Ascending aorta (tissue), 2 donors: ENCODE data around the gene SDK1. TPM values are rescaled to one million over a fixed set of nuclear protein-coding genes. Genes with fewer than 3 reads are reported as not detected.
A peak's percentile ranks its signal among the peaks of the same experiment; 100 is the strongest.

ENCODE experiments used
- DNase-seq, 2 donors: peaks; one replicate each; pipeline ENCODE4 v3.0.0-alpha.2; 2019; ENCODE audit warnings: low spot score in 2 of 2
- H3K27ac ChIP-seq, 2 donors: fragments of 200-600 bp; sonication (generic); one replicate each; pipeline ENCODE4 v1.5.1; 2016 to 2017; ENCODE audit warnings: mild to moderate bottlenecking in 1 of 2
- H3K27me3 ChIP-seq: fragments of 200-600 bp; sonication (generic); one replicate; pipeline ENCODE4 v1.5.1; 2017
- H3K36me3 ChIP-seq, 2 donors: fragments of 200-600 bp; sonication (generic); one replicate each; pipeline ENCODE4 v1.5.1; 2016
- H3K4me1 ChIP-seq, 2 donors: fragments of 200-600 bp; sonication (generic); one replicate each; pipeline ENCODE4 v1.5.1; 2016 to 2017; ENCODE audit warnings: mild to moderate bottlenecking in 1 of 2
- H3K4me3 ChIP-seq, 2 donors: fragments of 200-600 bp; sonication (generic); one replicate each; pipeline ENCODE4 v1.5.1; 2016 to 2017; ENCODE audit warnings: mild to moderate bottlenecking in 1 of 2
- H3K9me3 ChIP-seq, 2 donors: fragments of 200-600 bp; sonication (generic); one replicate each; pipeline ENCODE4 v1.5.1; 2016
- intact Hi-C: fragments of 100-400 bp; cut with DNase I; formaldehyde crosslinking; loops from one replicate; pipeline ENCODE4 v1.15.1; 2023
- total RNA-seq: library from RNA; depleted of rRNA; stranded (reverse); fragments of >200 nt; gene quantifications from one replicate; pipeline ENCODE4 v1.1.0, GENCODE V29; 2016
- TF ChIP-seq, protein P1 (sequence below), 3 experiments: fragments of 200-600 bp in 2 of 3; fragments of 450-650 bp in 1 of 3; sonication (generic) in 2 of 3; IDR thresholded peaks; one replicate each; pipeline ENCODE4 v1.5.1; 2016 to 2019; ENCODE audit warnings: antibody characterized with exemption in 3 of 3, mild to moderate bottlenecking in 1 of 3, moderate library complexity in 1 of 3

SDK1 gene
- total RNA-seq, 1 donor from 2014 or later, result 13.3 TPM

DNA sequence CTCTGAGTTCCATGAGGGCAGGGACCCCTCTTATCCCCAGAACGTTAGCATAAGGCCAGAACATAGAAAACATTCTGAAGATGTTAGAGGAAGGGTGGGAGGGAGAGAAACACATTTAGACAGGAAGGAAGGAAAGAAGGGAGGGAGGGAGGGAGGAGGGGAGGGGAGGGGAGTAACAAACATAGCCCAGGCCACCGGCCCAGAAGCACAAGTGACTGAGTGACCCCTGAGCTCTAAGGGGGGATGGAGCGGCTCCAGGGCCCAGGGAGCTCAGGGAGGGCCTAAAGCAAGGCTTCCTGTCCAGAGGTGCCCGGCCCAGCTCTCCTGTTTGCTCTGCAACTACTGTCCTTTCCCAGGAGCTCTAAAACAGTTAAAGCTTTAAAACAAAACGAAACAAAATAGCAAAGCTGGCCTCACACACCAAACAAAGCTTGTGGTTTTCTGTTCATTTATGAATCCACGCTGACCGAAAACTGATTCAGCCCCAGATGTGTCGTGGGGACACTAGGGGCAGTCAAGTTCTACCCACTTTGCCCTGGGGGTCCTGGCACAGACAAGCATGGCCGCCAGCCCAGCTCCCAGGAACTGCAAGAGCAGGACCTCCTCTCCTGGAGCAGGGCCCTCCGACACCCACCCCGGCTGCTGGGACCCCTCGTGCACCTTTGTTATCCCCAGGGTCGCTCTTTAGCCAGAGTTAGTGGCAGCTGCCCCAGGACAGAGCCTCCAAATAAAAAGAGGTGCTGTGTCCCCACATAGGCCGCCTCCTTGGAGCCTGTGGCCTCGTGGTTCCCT lies 884.9 kb downstream of the SDK1 start:
- intact Hi-C loops, result no loop called here
- H3K4me1 ChIP-seq, result peaks cover 0 to 7% of the 10 kb centered on the region in 2 donors
- TF ChIP-seq, protein P1, sequence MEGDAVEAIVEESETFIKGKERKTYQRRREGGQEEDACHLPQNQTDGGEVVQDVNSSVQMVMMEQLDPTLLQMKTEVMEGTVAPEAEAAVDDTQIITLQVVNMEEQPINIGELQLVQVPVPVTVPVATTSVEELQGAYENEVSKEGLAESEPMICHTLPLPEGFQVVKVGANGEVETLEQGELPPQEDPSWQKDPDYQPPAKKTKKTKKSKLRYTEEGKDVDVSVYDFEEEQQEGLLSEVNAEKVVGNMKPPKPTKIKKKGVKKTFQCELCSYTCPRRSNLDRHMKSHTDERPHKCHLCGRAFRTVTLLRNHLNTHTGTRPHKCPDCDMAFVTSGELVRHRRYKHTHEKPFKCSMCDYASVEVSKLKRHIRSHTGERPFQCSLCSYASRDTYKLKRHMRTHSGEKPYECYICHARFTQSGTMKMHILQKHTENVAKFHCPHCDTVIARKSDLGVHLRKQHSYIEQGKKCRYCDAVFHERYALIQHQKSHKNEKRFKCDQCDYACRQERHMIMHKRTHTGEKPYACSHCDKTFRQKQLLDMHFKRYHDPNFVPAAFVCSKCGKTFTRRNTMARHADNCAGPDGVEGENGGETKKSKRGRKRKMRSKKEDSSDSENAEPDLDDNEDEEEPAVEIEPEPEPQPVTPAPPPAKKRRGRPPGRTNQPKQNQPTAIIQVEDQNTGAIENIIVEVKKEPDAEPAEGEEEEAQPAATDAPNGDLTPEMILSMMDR (IDR thresholded peaks at IDR 0.05), result no peak
- no peak overlapping the region for H3K27ac ChIP-seq
- no peak overlapping the region for H3K4me3 ChIP-seq
- H3K27me3 ChIP-seq, result no peaks in the 10 kb centered on the region
- H3K9me3 ChIP-seq, result no peaks in the 10 kb centered on the region
- no peaks in the 10 kb centered on the region for H3K36me3 ChIP-seq
- no peak for DNase-seq

DNA sequence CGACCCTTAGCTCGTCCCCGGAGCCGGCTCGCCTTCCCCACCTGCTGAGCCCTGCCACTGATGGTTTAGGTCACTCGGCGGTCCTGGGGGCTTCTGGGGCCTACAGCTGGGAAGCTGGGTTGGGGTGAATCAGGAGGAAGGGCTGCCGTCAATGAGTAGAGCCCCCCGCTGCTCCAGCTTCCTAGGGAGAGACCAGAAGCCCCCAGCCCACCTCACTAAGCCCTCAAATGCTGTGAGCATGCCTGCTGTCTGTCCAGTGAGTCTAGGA lies 885.4 kb downstream of the SDK1 start:
- Histone ChIP-seq H3K27ac (no peak overlapping the region), H3K36me3 (no peaks in the 10 kb centered on the region), H3K9me3 (no peaks in the 10 kb centered on the region), H3K4me1 (peaks cover 0 to 7% of the 10 kb centered on the region in 2 donors), H3K27me3 (no peaks in the 10 kb centered on the region), H3K4me3 (no peak overlapping the region)
- intact Hi-C loops, result no loop called here
- TF ChIP-seq, protein P1 (IDR thresholded peaks at IDR 0.05), result no peak
- DNase-seq, result no peak

DNA sequence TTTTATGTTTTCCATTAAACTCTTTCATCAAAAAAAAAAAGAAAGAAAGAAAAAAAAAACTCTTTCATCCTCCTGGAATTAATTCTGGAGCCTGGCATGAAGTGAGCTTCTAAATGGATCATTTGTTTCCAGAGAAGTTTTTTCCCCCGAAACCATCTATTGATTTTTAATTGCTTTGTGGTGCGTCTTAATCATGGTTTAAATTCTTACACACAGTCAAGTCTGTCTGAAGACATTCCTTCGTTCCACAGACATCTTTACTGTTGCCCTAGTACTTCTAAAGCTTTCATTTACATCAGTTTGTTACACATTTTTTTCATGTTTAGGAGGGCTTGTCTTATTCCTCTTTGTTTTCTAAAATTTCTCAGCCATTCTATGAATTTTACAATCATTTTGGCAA lies 887.6 kb downstream of the SDK1 start:
- H3K36me3 ChIP-seq, result no peaks in the 10 kb centered on the region
- peaks cover 0 to 6% of the 10 kb centered on the region in 2 donors for H3K4me1 ChIP-seq
- TF ChIP-seq, protein P1 (IDR thresholded peaks at IDR 0.05), result no peak
- no peaks in the 10 kb centered on the region for H3K9me3 ChIP-seq
- peak overlapping the region in 1 of 2 donors; percentile 32 for H3K27ac ChIP-seq
- H3K4me3 ChIP-seq, result peak overlapping the region in 1 of 2 donors; percentile 14
- DNase-seq, result no peak
- no peaks in the 10 kb centered on the region for H3K27me3 ChIP-seq
- intact Hi-C loops, result no loop called here

DNA sequence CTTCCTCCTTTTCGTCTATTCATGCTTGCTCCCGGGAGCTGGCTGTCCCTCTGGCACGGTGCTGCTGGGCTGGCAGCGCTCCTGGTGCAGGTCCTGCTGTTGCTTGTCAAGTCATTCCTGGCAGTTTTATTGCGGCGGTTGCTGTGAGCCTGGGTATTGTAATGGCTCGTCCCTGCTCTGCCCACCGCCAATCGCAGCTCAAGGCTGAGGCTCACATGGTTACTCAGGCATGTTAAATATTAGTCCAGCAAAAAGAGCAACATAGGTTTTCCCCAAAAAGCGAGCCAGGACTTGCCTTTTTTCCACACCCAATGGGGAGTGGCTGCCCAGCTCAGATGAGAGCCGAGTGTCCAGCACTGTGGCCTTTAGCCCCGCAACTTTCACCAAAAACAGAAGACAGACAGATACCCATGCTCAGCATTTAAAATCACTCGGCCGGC lies 888.1 kb downstream of the SDK1 start:
- intact Hi-C loops, result no loop called here
- peak overlapping the region; percentile 9 to 32 for H3K27ac ChIP-seq
- peak; percentile 22 to 87 for DNase-seq
- peak overlapping the region in 1 of 2 donors; percentile 14 for H3K4me3 ChIP-seq
- H3K27me3 ChIP-seq, result no peaks in the 10 kb centered on the region
- peaks cover 0 to 3% of the 10 kb centered on the region in 2 donors for H3K4me1 ChIP-seq
- H3K9me3 ChIP-seq, result no peaks in the 10 kb centered on the region
- H3K36me3 ChIP-seq, result no peaks in the 10 kb centered on the region
- TF ChIP-seq, protein P1 (IDR thresholded peaks at IDR 0.05), result no peak

DNA sequence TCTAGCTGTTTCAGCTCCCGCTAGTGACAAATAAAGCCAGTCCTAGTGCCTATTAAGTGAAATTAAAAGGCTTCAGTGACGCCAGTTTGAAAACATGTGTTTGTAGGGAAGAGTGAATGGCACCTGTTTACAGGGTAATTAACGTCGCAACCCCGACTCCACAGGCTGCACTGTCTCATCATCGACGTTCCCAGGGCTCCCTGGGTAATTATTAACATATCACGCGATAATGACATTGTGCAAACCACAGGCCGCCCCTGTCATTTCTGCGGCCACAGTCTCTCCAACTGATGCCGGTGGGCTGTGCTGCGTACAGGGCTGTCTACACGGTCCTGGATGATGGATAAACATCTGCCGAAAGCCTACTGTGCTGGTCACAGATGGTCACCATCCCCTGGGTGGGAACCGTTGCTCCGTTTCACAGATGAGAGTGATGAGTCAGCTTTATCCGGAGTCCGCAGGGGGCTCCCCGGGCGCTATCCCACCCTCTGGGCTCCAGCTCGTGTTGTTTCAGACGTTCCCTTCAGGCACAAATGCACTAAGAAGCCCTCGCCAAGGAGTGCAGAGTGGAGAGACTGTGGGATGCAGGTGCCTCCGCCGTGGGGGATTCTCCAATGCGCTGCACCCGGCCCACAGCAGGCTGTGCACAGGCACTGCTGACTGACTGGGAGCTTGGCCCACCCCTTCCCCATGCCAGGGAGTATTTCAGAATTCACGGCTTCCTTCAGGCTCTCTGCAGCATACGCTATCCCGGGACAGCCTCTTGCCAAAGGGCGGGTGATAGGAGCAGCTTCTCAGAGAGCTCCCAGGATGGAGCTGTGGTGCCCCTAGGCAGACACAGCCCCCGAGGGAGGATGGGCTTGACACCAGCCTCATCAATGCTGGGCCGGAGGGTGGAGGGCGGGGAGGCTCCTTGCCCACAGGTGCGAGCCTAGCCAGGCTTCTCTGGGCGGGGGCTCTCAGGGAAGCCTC lies 889.2 kb downstream of the SDK1 start:
- TF ChIP-seq, protein P1 (IDR thresholded peaks at IDR 0.05), result no peak
- intact Hi-C loops, result no loop called here
- H3K4me1 ChIP-seq, result peaks cover 0 to 3% of the 10 kb centered on the region in 2 donors
- no peaks in the 10 kb centered on the region for H3K9me3 ChIP-seq
- no peaks in the 10 kb centered on the region for H3K27me3 ChIP-seq
- no peak overlapping the region for H3K27ac ChIP-seq
- no peaks in the 10 kb centered on the region for H3K36me3 ChIP-seq
- no peak for DNase-seq
- no peak overlapping the region for H3K4me3 ChIP-seq
